ENCODE measurements around the gene HIPK1.
"Not testable (repeated sequence)": the region's sequence is repeated elsewhere in the genome, so short reads cannot be mapped to it uniquely, and the experiment has no call there.

The HIPK1 gene

GRCh38 chr1:113983391-113983790 is 54.3 kb downstream of the HIPK1 start:
- DNase-seq: no peak

DNA sequence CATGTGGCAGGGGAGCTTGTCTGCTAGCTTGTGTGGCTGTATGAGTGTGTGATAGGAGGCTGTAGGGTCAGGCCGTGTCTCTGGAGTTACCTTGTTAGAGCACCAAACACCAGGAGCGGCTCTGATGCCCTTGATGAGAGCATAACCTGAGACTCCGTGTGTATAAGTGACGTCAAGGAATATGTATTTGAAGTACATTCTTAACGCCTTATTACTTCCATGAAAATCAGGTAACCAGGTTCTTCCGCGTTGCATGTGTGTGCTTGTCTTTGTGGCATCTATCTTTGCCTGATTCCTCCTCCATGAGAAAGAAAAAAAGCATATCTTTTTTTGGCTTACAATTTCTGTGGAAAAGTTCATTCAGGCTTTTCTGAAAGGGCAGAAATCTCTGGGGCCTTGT is 54.7 kb downstream of the HIPK1 start:
- no peak for DNase-seq

GRCh38 chr1:113984710-113985109 is 55.6 kb downstream of the HIPK1 start:
- DNase-seq: no peak

DNA sequence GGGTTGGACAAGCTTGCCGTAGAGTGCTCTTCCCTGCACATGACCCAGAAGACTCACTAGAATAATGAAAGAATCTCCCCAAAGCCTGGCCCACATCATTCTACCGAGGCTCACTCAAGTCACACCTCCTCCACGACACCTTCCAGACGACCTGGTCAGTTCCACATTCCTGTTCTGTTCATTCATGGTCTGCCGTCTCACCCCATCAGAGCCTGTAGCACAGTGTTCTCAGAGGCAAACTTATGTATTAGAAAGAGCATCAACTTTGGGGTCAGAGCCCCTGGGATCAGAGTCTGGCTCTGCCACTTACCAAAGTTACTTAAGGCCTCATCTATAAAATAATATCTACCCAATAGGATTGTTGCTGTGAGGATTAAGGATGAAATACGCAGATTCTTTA is 57.7 kb downstream of the HIPK1 start:
- no peak for DNase-seq

GRCh38 chr1:113987259-113987658 is 58.1 kb downstream of the HIPK1 start:
- DNase-seq: no peak

- no peak for DNase-seq
Observed at GRCh38 chr1:113990530-113990929, 61.4 kb downstream of the HIPK1 start.

- DNase-seq: no peak
Observed at GRCh38 chr1:113990961-113991360, 61.8 kb downstream of the HIPK1 start.

GRCh38 chr1:113991467-113991997 is 62.4 kb downstream of the HIPK1 start:
- no peak for DNase-seq

DNA sequence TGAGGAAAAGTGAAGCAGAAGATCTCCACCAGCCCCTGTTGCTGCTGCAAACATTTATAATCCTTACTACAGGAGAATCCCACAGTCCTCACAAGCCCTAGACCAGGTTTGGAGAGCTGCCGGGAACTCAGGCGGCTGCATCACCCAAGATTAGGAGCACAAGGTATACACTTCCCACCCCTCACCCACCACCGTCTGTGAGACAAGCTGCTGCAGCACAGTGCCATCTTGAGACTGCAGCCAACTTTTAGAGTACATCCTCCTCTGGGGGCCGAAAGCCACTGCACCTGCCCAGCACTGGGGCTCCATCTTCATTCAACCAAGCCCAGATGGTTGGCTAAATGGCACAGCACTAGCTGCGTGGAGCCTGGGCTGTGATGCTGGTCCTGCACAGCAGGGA is 63.9 kb downstream of the HIPK1 start:
- no peak for DNase-seq

- no peak for DNase-seq
Observed at GRCh38 chr1:113993766-113994165, 64.6 kb downstream of the HIPK1 start.

DNA sequence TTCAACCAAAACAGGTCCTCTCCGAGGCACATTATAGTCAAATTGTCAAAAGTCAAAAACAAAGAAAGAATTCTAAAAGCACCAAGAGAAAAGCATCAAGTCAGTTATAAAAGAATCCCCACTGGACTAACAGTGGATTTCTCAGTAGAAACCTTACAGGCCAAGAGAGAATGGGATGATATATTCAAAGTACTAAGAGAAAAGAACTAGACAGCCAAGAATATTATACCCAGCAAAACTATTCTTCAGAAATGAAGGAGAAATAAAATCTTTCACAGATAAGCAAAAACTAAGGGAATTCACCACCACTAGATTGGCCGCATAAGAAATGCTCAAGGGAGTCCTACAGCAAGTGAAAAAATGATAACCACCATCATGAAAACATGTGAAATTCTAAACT is 66.3 kb downstream of the HIPK1 start:
- no peak for DNase-seq

- peak; percentile 74 for DNase-seq
Observed at GRCh38 chr1:113998361-113998760, 69.2 kb downstream of the HIPK1 start.

GRCh38 chr1:113999233-113999632 is 70.1 kb downstream of the HIPK1 start:
- no peak for DNase-seq

DNA sequence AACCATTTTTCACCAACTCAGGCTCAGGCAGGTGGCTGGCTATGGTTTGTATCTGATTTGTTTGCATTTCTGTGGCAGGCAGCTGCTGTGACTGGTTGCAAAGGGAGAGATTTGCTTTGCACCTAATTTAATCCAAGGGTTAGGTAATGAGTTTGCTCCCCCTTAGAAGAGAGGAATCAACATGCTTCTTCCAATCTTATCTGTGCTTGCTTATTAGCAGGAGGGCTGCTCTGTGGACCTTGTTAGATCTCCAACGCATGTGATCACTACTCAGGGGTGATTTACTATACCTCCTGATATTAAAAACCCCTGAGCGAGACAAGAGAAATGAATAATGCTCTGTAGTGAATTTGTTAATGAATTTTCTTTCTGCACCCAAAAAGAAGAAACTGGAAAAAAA is 70.7 kb downstream of the HIPK1 start:
- no peak for DNase-seq

DNA sequence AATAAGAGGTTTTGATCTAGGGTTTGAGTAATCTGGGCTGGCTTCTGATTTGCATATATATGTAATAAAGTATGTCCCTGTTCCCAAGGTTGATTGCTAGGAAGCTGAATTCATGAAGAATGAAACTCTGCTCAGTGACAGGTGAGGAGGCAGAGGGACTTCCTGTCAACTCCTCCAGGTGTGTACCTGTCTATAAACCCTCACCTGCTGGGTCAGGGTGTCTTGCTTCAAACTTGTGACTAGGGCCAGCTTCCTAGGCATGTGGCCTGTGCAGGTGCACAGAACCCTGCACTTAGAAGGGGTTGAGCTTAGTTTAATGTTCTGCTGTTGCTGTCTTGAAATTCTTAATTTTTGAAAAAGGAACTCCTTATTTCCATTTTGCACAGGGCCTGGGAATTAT is 71.3 kb downstream of the HIPK1 start:
- DNase-seq: no peak

DNA sequence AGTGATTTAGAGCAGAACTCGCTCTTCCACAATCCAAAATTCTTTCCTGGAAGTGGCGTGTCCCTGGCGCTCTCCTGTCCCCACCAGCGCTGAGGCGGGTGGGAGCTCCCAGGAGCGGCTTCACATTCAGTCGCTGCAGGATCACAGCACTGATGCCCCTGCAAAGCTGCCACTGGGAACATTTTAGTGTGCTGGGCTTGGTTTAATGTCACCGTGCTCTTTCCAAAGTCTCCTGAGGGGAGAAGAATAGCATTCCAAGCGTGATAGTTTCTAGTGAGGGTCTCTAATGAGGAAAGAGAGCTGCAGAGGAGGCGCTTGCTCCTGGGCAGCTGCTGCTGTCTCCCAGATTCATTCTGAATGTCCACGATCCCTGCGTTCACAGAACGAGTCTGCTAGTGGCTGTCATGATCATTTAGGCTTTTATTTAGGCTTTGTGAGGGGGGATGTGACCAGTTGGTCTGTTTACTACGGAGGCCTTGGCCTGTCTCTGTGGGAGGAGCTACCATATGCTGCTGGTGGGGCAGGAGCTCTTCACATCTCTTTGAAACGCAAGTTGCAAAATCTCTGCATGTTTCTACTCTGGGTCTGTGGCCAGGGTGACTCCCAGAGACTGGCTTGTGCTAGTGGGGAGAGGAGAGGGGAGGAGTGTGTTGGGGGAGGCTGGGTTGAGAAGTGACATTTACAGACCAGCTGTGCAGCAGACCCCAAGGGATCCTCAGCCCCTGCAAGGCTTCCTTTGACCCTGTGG is 73.5 kb downstream of the HIPK1 start:
- peak; percentile 81 for DNase-seq

DNA sequence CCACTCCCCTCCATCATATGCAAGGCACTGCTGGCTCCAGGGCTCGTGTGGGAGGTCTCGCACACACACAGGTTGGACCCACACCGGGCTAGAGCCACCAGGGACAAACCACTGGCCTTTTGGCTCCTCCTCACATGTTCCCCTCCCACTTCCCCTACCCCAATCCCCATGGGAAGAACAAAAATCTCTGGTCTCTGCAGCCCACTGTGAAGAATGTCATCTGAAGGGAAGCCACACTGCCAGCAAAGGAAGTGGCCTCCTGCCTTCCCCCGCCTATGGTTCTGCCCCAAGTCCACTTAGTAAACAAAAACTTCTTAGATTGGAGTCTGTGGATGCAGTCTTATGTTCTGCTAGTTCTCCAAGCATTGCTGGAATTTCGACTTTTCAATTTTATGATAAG is 74.3 kb downstream of the HIPK1 start:
- peak; percentile 46 for DNase-seq

DNA sequence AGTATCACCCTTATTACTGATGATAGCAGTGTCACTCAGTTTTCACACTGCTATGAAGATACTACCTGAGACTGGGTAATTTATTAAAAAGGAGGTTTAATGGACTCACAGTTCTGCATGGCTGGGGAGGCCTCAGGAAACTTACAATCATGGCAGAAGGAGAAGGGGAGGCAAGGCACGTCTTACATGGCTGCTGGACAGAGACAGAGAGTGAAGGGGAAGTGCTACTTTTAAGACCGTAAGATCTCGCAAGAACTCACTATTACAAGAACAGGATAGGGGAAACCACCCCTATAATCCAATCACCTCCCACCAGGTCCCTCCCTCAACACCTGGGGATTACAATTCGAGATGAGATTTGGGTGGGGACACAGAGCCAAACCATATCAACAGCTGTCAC is 77.7 kb downstream of the HIPK1 start:
- not testable (repeated sequence) for DNase-seq

DNA sequence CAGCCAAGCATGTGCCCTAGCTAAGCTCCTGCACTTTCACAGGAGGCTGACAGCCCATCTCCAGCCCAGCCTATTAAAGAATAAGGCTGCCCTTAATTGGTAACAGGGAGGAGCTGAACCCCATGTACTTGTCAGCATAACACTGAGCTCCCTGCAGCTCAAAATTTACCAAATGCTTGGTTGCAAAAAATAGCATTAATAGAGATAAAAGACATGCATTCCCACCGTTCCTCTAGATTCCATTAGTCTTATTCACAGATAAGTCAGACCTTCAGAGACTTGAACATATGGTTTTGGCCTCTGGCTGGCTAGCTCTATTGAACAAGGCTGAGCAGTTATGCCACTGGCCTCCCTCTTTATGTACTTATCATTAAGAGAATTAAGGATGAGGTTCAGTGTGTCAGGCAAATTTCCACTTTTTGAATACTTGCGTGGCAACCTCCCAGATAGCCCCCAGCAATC is 79.4 kb downstream of the HIPK1 start:
- DNase-seq: peak; percentile 60

DNA sequence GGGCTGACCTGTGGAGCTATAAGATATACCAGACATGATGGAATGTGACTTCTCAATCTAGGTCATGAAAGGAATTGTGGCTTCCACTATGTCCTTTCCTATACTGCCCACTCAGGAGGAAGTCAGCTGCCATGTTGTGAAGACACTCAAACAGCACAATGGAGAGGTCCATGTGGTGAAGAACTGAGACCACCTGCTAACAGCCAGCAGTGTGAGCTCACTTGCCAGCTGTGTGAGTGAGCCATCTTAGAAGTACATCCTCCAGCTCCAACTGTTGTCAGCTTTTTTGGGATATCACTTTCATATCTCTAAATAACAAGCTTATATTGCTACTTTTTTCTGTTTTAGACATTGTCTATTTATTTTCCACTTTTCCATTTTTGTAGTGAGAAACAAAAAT is 79.9 kb downstream of the HIPK1 start:
- DNase-seq: no peak

DNA sequence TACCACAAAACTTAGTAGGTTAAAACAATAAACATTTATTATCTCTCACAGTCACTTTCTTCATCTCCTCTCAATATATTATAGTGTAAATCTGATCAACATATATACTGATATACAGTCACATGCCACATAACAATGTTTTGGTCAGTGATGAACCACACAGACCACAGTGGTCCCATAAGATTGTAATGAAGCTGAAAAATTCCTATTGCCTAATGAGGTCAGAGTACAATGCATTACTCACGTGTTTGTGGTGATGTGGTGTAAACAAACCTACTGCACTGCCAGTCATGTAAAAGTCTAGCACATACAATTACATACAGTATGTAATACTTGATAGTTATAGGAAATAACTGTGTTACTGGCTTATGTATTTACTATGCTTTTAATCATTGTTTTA is 80.3 kb downstream of the HIPK1 start:
- peak; percentile 81 for DNase-seq

- DNase-seq: no peak
Observed at GRCh38 chr1:114010433-114011184, 81.5 kb downstream of the HIPK1 start.

DNA sequence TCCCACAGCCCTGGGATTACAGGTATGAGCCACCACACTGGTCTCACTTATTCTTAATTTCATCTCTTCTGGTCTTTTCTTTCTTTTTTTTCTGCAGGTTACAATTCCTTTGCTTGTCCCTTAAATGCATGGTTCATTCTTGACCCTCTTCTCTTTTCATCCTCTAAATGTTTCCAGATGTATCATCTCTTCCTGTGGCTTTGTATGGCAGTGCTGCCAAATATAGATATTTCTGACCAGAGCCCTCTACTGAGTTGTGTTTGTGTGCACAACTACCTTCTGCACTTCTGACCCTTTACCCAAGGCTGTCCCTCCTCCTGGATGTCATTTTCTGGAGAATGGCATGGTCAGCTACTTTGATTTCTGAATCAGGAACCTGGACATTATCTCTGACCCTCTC is 82.7 kb downstream of the HIPK1 start:
- peak; percentile 54 for DNase-seq

DNA sequence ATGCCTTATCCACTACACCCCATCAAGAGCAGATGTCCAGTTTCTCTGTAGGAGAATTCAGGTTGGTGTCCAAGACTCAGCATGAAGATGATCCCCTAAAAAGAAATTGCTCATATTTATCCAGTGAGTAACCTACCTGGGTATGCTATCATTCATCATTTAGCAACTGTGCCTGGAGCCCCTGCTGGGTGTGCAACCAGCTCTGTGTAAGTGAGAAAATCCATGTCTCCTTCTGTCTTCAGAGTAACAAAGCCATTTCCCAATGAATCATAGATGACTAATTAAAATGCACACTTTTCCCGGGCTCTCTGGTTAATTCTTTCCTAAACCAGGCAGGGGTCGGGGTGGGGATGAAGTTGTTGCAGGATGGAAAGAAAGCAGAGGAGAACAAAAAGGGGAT is 86.0 kb downstream of the HIPK1 start:
- peak; percentile 81 for DNase-seq
